ENCODE data around the gene PTPN7.

PTPN7 gene

GRCh38 chr1:202202500-202203168 lies 42.2 kb upstream of the PTPN7 start:
- no peak for DNase-seq (ENCODE audit: low read depth)
- TF ChIP-seq CTCF (IDR thresholded peaks at IDR 0.05; ENCODE audit: control insufficient read depth, extremely low read depth, insufficient read depth) = no peak
- H3K4me3 ChIP-seq (ENCODE audit: low read depth, low read length) = no peak overlapping the region

- no peak overlapping the region for H3K4me3 ChIP-seq (ENCODE audit: low read depth, low read length)
- TF ChIP-seq CTCF (IDR thresholded peaks at IDR 0.05; ENCODE audit: control insufficient read depth, extremely low read depth, insufficient read depth) = no peak
- no peak for DNase-seq (ENCODE audit: low read depth)
These were observed 41.6 kb upstream of the PTPN7 start for GRCh38 chr1:202201971-202202370.

- no peak for DNase-seq (ENCODE audit: low read depth)
- H3K4me3 ChIP-seq (ENCODE audit: low read depth, low read length) = no peak overlapping the region
- TF ChIP-seq CTCF (IDR thresholded peaks at IDR 0.05; ENCODE audit: control insufficient read depth, extremely low read depth, insufficient read depth) = no peak
These were observed 40.9 kb upstream of the PTPN7 start for GRCh38 chr1:202201266-202201665.

- H3K4me3 ChIP-seq (ENCODE audit: low read depth, low read length) = no peak overlapping the region
- no peak for DNase-seq (ENCODE audit: low read depth)
- TF ChIP-seq CTCF (IDR thresholded peaks at IDR 0.05; ENCODE audit: control insufficient read depth, extremely low read depth, insufficient read depth) = no peak
These were observed 40.3 kb upstream of the PTPN7 start for GRCh38 chr1:202200669-202201068.

GRCh38 chr1:202200112-202200548 lies 39.7 kb upstream of the PTPN7 start:
- no peak overlapping the region for H3K4me3 ChIP-seq (ENCODE audit: low read depth, low read length)
- DNase-seq (ENCODE audit: low read depth) = no peak
- no peak for TF ChIP-seq CTCF (IDR thresholded peaks at IDR 0.05; ENCODE audit: control insufficient read depth, extremely low read depth, insufficient read depth)

GRCh38 chr1:202199040-202199889 lies 38.9 kb upstream of the PTPN7 start:
- TF ChIP-seq CTCF (IDR thresholded peaks at IDR 0.05; ENCODE audit: control insufficient read depth, extremely low read depth, insufficient read depth) = no peak
- H3K4me3 ChIP-seq (ENCODE audit: low read depth, low read length) = no peak overlapping the region
- DNase-seq (ENCODE audit: low read depth) = no peak
